Smooth muscle cell (in vitro differentiated cells): ENCODE results near the gene TOMM34. TPM values are rescaled to one million over a fixed set of nuclear protein-coding genes. Genes with fewer than 3 reads are reported as not detected.

Experiments
- DNase-seq: peaks from one replicate; lab custom pipeline; 2025; ENCODE audit not compliant: unreplicated experiment; lab: John Stamatoyannopoulos, UW
- H2AFZ ChIP-seq: fragments of 200-600 bp; sonication (generic); 2 replicates; pipeline ENCODE4 v1.6.0; 2016; ENCODE audit warnings: antibody characterized with exemption, low read depth, mild to moderate bottlenecking
- H3F3A ChIP-seq: fragments of 200-600 bp; sonication (generic); 2 replicates; pipeline ENCODE4 v1.6.0; 2017; ENCODE audit warnings: antibody characterized with exemption, low read depth
- H3K27ac ChIP-seq: fragments of 200-600 bp; sonication (generic); 2 replicates; pipeline ENCODE4 v1.5.1; 2016; ENCODE audit warnings: low read depth, mild to moderate bottlenecking
- H3K27me3 ChIP-seq: fragments of 200-600 bp; sonication (generic); 2 replicates; pipeline ENCODE4 v1.6.1; 2016; ENCODE audit warnings: low read depth, mild to moderate bottlenecking
- H3K36me3 ChIP-seq: fragments of 200-600 bp; sonication (generic); 2 replicates; pipeline ENCODE4 v1.5.1; 2016; ENCODE audit warnings: low read depth
- H3K4me1 ChIP-seq: fragments of 200-600 bp; sonication (generic); 2 replicates; pipeline ENCODE4 v1.5.1; 2016; ENCODE audit warnings: low read depth
- H3K4me2 ChIP-seq: fragments of 200-600 bp; sonication (generic); 2 replicates; pipeline ENCODE4 v1.6.0; 2016; ENCODE audit warnings: mild to moderate bottlenecking
- H3K4me3 ChIP-seq: fragments of 200-600 bp; sonication (generic); 2 replicates; pipeline ENCODE4 v1.5.1; 2016; ENCODE audit warnings: mild to moderate bottlenecking
- H3K79me2 ChIP-seq: fragments of 200-600 bp; sonication (generic); 2 replicates; pipeline ENCODE4 v1.6.0; 2016; ENCODE audit warnings: low read depth, mild to moderate bottlenecking
- H3K9ac ChIP-seq: fragments of 200-600 bp; sonication (generic); 2 replicates; pipeline ENCODE4 v1.6.0; 2016; ENCODE audit warnings: low read depth
- H3K9me3 ChIP-seq: fragments of 200-600 bp; sonication (generic); replicated peaks from 2 replicates; pipeline ENCODE4 v1.5.1; 2016; ENCODE audit warnings: low read depth
- H4K20me1 ChIP-seq: fragments of 200-600 bp; sonication (generic); 2 replicates; pipeline ENCODE4 v1.6.0; 2016; ENCODE audit warnings: low read depth
- WGBS: methylation state at CpG from one replicate; pipeline ENCODE4 v1.1.7; 2016; ENCODE audit warnings: low lambda C conversion rate; 5-methylcytosine and 5-hydroxymethylcytosine counted together
- polyA plus RNA-seq: library from polyadenylated mRNA; unstranded; fragments of >200 nt; fragmentation: Nextera tagmentation; extraction: Ambion mirVana; gene quantifications from 2 replicates; pipeline ENCODE4 v1.2.1, GENCODE V29; 2016
- total RNA-seq: library from RNA; depleted of rRNA; stranded (reverse); fragments of >200 nt; gene quantifications from 2 replicates; pipeline ENCODE4 v1.2.3, GENCODE V29; 2014
- TF ChIP-seq, protein P1 (sequence below): fragments of 200-600 bp; sonication (generic); IDR thresholded peaks from 2 replicates; pipeline ENCODE4 v1.5.1; 2017; ENCODE audit warnings: borderline replicate concordance, mild to moderate bottlenecking, antibody characterized with exemption; ENCODE audit not compliant: insufficient read depth, poor library complexity, severe bottlenecking

TOMM34 gene
- total and polyA plus RNA-seq, 2 experiments from 2014 or later = 27.2 to 34.9 TPM

- Histone ChIP-seq H4K20me1 (no peaks in the 10 kb centered on the region), H3K9me3 (no peaks in the 10 kb centered on the region), H2AFZ (no peak overlapping the region), H3F3A (no peaks in the 10 kb centered on the region), H3K9ac (no peak overlapping the region), H3K27me3 (no peaks in the 10 kb centered on the region), H3K4me2 (no peak overlapping the region), H3K79me2 (peaks cover 5% of the 10 kb centered on the region), H3K4me1 (no peaks in the 10 kb centered on the region), H3K4me3 (no peak overlapping the region), H3K27ac (no peak overlapping the region), H3K36me3 (no peaks in the 10 kb centered on the region)
- 89% methylated on average over 1 of the region's 1 CpG for WGBS
- TF ChIP-seq, protein P1, sequence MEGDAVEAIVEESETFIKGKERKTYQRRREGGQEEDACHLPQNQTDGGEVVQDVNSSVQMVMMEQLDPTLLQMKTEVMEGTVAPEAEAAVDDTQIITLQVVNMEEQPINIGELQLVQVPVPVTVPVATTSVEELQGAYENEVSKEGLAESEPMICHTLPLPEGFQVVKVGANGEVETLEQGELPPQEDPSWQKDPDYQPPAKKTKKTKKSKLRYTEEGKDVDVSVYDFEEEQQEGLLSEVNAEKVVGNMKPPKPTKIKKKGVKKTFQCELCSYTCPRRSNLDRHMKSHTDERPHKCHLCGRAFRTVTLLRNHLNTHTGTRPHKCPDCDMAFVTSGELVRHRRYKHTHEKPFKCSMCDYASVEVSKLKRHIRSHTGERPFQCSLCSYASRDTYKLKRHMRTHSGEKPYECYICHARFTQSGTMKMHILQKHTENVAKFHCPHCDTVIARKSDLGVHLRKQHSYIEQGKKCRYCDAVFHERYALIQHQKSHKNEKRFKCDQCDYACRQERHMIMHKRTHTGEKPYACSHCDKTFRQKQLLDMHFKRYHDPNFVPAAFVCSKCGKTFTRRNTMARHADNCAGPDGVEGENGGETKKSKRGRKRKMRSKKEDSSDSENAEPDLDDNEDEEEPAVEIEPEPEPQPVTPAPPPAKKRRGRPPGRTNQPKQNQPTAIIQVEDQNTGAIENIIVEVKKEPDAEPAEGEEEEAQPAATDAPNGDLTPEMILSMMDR = no peak
- no peak for DNase-seq
These were observed 28.5 kb upstream of the TOMM34 start for GRCh38 chr20:44988631-44989171.

DNA sequence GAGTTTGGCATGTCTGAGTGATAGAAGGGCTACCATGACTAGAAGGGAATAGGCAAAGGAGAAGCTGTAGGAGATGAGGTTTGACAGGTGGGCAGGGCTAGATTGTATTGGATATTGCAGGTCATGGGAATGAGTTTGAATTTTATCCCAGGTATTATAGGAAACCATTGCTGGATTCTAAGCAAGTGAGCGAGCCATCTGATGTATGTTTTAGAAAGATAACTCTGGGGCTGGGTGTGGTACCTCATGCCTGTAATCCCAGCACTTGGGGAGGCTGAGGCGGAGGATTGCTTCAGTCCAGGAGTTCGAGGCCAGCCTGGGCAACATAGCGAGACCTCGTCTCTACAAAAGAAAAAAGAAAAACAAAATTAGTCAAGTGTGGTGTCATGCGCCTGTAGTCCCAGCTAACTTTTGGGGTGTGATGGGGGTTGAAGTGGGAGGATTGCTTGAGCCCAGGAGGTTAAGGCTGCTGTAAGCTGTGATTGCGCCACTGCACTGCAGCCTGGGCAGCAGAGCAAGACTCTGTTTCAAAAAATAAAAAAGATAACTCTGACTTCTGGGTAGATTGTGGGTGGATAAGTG lies 23.0 kb upstream of the TOMM34 start:
- no peaks in the 10 kb centered on the region for H3K9me3 ChIP-seq
- H3K36me3 ChIP-seq = peaks cover 12% of the 10 kb centered on the region
- no peak for DNase-seq
- no peak overlapping the region for H3K4me2 ChIP-seq
- TF ChIP-seq, protein P1 = no peak
- no peak overlapping the region for H3K4me3 ChIP-seq
- no peaks in the 10 kb centered on the region for H3K79me2 ChIP-seq
- no peak overlapping the region for H3K27ac ChIP-seq
- no peaks in the 10 kb centered on the region for H3F3A ChIP-seq
- H3K9ac ChIP-seq = no peak overlapping the region
- no peaks in the 10 kb centered on the region for H4K20me1 ChIP-seq
- WGBS = over 99% methylated on average over 7 of the region's 7 CpGs
- H3K27me3 ChIP-seq = no peaks in the 10 kb centered on the region
- no peak overlapping the region for H2AFZ ChIP-seq
- H3K4me1 ChIP-seq = no peaks in the 10 kb centered on the region

- WGBS = 95% methylated on average over 8 of the region's 8 CpGs
- Histone ChIP-seq H3K4me2 (no peak overlapping the region), H3K27me3 (no peaks in the 10 kb centered on the region), H3K9me3 (no peaks in the 10 kb centered on the region), H2AFZ (no peak overlapping the region), H3K4me1 (no peaks in the 10 kb centered on the region), H3K27ac (no peak overlapping the region), H3F3A (no peaks in the 10 kb centered on the region), H3K36me3 (peaks cover 12% of the 10 kb centered on the region), H4K20me1 (no peaks in the 10 kb centered on the region), H3K4me3 (no peak overlapping the region), H3K79me2 (no peaks in the 10 kb centered on the region), H3K9ac (no peak overlapping the region)
- DNase-seq = no peak
- TF ChIP-seq, protein P1 = no peak
These were observed 21.7 kb upstream of the TOMM34 start for GRCh38 chr20:44981736-44982406.
